Activated CD4-positive, alpha-beta T cell treated with anti-CD3 and anti-CD28 coated beads, Interleukin-2, amount 50 U/mL, for 4 hours (primary cell): Measurements from ENCODE around the gene POGZ.

Experiments
- DNase-seq, 2 experiments: peaks; one replicate each; pipeline ENCODE4 v3.0.0-alpha.2; 2020

POGZ gene

GRCh38 chr1:151370211-151370911 lies 88.9 kb downstream of the POGZ start:
- DNase-seq, result no peak

GRCh38 chr1:151369621-151370048 lies 89.7 kb downstream of the POGZ start:
- no peak for DNase-seq

- DNase-seq, result no peak
Measured at GRCh38 chr1:151369302-151369610, 90.0 kb downstream of the POGZ start.

GRCh38 chr1:151368393-151369301 lies 90.6 kb downstream of the POGZ start:
- no peak for DNase-seq

GRCh38 chr1:151367658-151368392 lies 91.5 kb downstream of the POGZ start:
- DNase-seq, result no peak

- no peak for DNase-seq
Measured at GRCh38 chr1:151364996-151365395, 94.3 kb downstream of the POGZ start.

- no peak for DNase-seq
Measured at GRCh38 chr1:151362308-151363155, 96.8 kb downstream of the POGZ start.

- no peak for DNase-seq
Measured at GRCh38 chr1:151361883-151362282, 97.4 kb downstream of the POGZ start.

GRCh38 chr1:151356696-151357095 lies 102.6 kb downstream of the POGZ start:
- DNase-seq, result no peak
